Aorta (tissue), 5 donors: ENCODE results near the gene NARS2. TPM values are rescaled to one million over a fixed set of nuclear protein-coding genes. Genes with fewer than 3 reads are reported as not detected.
"Not testable (repeated sequence)": the region's sequence is repeated elsewhere in the genome, so short reads cannot be mapped to it uniquely, and the experiment has no call there.

Source experiments
- ATAC-seq: fragments of 200-7000 bp; cut with Tn5 transposase; one replicate; pipeline ENCODE4 v1.9.1; 2022; ENCODE audit warnings: moderate library complexity; ENCODE audit not compliant: low FRiP score
- DNase-seq, 2 donors: peaks; one replicate each; pipeline ENCODE4 v3.0.0-alpha.2; 2020
- H3K27ac ChIP-seq, 2 donors: one replicate each; pipeline ENCODE4 v1.5.1; 2013; ENCODE audit warnings: low read length in 2 of 2, mild to moderate bottlenecking in 2 of 2, moderate library complexity in 2 of 2, control low read depth in 1 of 2, inconsistent platforms in 1 of 2, low read depth in 1 of 2
- H3K27me3 ChIP-seq, 2 donors: one replicate each; pipeline ENCODE4 v1.6.1; 2013; ENCODE audit warnings: control low read depth in 1 of 2, low read length in 1 of 2, mild to moderate bottlenecking in 1 of 2, moderate library complexity in 1 of 2; ENCODE audit not compliant: insufficient read depth in 2 of 2, control insufficient read depth in 1 of 2
- H3K36me3 ChIP-seq, 2 donors: one replicate each; pipeline ENCODE4 v1.6.1; 2013; ENCODE audit warnings: control low read depth in 1 of 2, low read length in 1 of 2, mild to moderate bottlenecking in 1 of 2; ENCODE audit not compliant: insufficient read depth in 2 of 2, control insufficient read depth in 1 of 2
- H3K4me1 ChIP-seq, 2 donors: one replicate each; pipeline ENCODE4 v1.6.1; 2013; ENCODE audit warnings: low read length in 2 of 2, control low read depth in 1 of 2, mild to moderate bottlenecking in 1 of 2, moderate library complexity in 1 of 2; ENCODE audit not compliant: insufficient read depth in 2 of 2, control insufficient read depth in 1 of 2
- H3K4me3 ChIP-seq, 2 donors: one replicate each; pipeline ENCODE4 v1.5.1; 2013; ENCODE audit warnings: low read length in 2 of 2, control low read depth in 1 of 2, mild to moderate bottlenecking in 1 of 2
- H3K9me3 ChIP-seq: one replicate; pipeline ENCODE4 v1.6.1; 2013; ENCODE audit warnings: mild to moderate bottlenecking, low read length; ENCODE audit not compliant: control insufficient read depth
- WGBS, 2 donors: extraction: QIAGEN DNeasy Blood & Tissue Kit; methylation state at CpG; one replicate each; pipeline ENCODE4 v1.1.7; 2013; 5-methylcytosine and 5-hydroxymethylcytosine counted together
- intact Hi-C, 2 donors: fragments of 100-400 bp; cut with DNase I; formaldehyde crosslinking; loops; one replicate each; pipeline versions ENCODE4 v1.14.2 to v1.15.0; 2022
- polyA plus RNA-seq, 2 donors: library from polyadenylated mRNA; stranded (reverse); fragments of 200-250 nt; gene quantifications; one replicate each; pipeline ENCODE4 v1.2.3, GENCODE V29; 2013
- total RNA-seq, 2 donors: library from RNA; stranded (reverse); fragmentation: NEBNext Ultra II Directional; extraction: Animal tissue kit (Norgen Biotek cat#: 25700); gene quantifications; one replicate each; pipeline ENCODE4 v1.2.1, GENCODE V29; 2021
- donor health status: healthy with polysubstance abuse.
- donor health status: Bipolar disorder and iron deficiency.
- donor health status: DM: no; HTN: no; CAD: no.
- donor health status: DM: no; HTN: no; CAD: no.
- donor health status: DM: yes; HTN: yes; CAD: no.

NARS2 gene
- total and polyA plus RNA-seq, 4 donors, result 4.8 to 11.2 (median 10.7) TPM

- Histone ChIP-seq H3K36me3 (no peaks in the 10 kb centered on the region), H3K9me3 (no peaks in the 10 kb centered on the region), H3K27me3 (no peaks in the 10 kb centered on the region), H3K4me3 (no peak overlapping the region), H3K27ac (no peak overlapping the region), H3K4me1 (no peaks in the 10 kb centered on the region)
- no peak for DNase-seq
- WGBS, 2 donors, result 77 to 81% methylated on average over 6 of the region's 6 CpGs
- no peak for ATAC-seq
- intact Hi-C loops, result no loop called here
These were observed 48.0 kb downstream of the NARS2 start for GRCh38 chr11:78526497-78527146.

GRCh38 chr11:78525720-78526119 lies 48.9 kb downstream of the NARS2 start:
- 88 to 94% methylated on average over 4 of the region's 4 CpGs for WGBS, 2 donors
- DNase-seq, result no peak
- intact Hi-C loops, result no loop called here
- Histone ChIP-seq H3K4me3 (no peak overlapping the region), H3K9me3 (no peaks in the 10 kb centered on the region), H3K27ac (no peak overlapping the region), H3K4me1 (no peaks in the 10 kb centered on the region), H3K27me3 (no peaks in the 10 kb centered on the region), H3K36me3 (no peaks in the 10 kb centered on the region)
- ATAC-seq, result no peak

- no peak overlapping the region for H3K27ac ChIP-seq
- H3K27me3 ChIP-seq, result no peaks in the 10 kb centered on the region
- H3K9me3 ChIP-seq, result no peaks in the 10 kb centered on the region
- 98 to 100% methylated on average over 1 of the region's 1 CpG for WGBS, 2 donors
- no peak for DNase-seq
- H3K4me3 ChIP-seq, result no peak overlapping the region
- intact Hi-C loops, result no loop called here
- ATAC-seq, result no peak
- H3K36me3 ChIP-seq, result no peaks in the 10 kb centered on the region
- no peaks in the 10 kb centered on the region for H3K4me1 ChIP-seq
These were observed 54.4 kb downstream of the NARS2 start for GRCh38 chr11:78520230-78520629.

GRCh38 chr11:78516281-78516680 lies 58.4 kb downstream of the NARS2 start:
- intact Hi-C loops, result no loop called here
- no peak for ATAC-seq
- Histone ChIP-seq H3K36me3 (no peaks in the 10 kb centered on the region), H3K27me3 (no peaks in the 10 kb centered on the region), H3K9me3 (no peaks in the 10 kb centered on the region), H3K4me3 (no peak overlapping the region), H3K27ac (no peak overlapping the region), H3K4me1 (no peaks in the 10 kb centered on the region)
- no peak for DNase-seq
- 89% methylated on average over 4 of the region's 4 CpGs for WGBS, 2 donors

GRCh38 chr11:78514922-78515502 lies 59.7 kb downstream of the NARS2 start:
- Histone ChIP-seq H3K4me3 (no peak overlapping the region), H3K27me3 (no peaks in the 10 kb centered on the region), H3K9me3 (no peaks in the 10 kb centered on the region), H3K4me1 (no peaks in the 10 kb centered on the region), H3K36me3 (no peaks in the 10 kb centered on the region), H3K27ac (no peak overlapping the region)
- 65 to 66% methylated on average over 4 of the region's 4 CpGs for WGBS, 2 donors
- ATAC-seq, result no peak
- intact Hi-C loops, result no loop called here
- DNase-seq, result no peak

- WGBS, 2 donors, result 98% methylated on average over 5 of the region's 5 CpGs
- H3K4me1 ChIP-seq, ATAC-seq, H3K27ac ChIP-seq, H3K9me3 ChIP-seq, H3K36me3 ChIP-seq, H3K4me3 ChIP-seq, H3K27me3 ChIP-seq, DNase-seq, intact Hi-C loops: not testable (repeated sequence)
These were observed 61.6 kb downstream of the NARS2 start for GRCh38 chr11:78513085-78513484.

- H3K4me3 ChIP-seq, result no peak overlapping the region
- no peaks in the 10 kb centered on the region for H3K9me3 ChIP-seq
- H3K27me3 ChIP-seq, result no peaks in the 10 kb centered on the region
- no peak for ATAC-seq
- 98% methylated on average over 4 of the region's 4 CpGs for WGBS, 2 donors
- intact Hi-C loops, result no loop called here
- DNase-seq, result no peak
- no peak overlapping the region for H3K27ac ChIP-seq
- H3K36me3 ChIP-seq, result no peaks in the 10 kb centered on the region
- no peaks in the 10 kb centered on the region for H3K4me1 ChIP-seq
These were observed 64.1 kb downstream of the NARS2 start for GRCh38 chr11:78510597-78510996.

GRCh38 chr11:78510025-78510596 lies 64.6 kb downstream of the NARS2 start:
- Histone ChIP-seq H3K27me3 (no peaks in the 10 kb centered on the region), H3K4me3 (no peak overlapping the region), H3K36me3 (no peaks in the 10 kb centered on the region), H3K4me1 (no peaks in the 10 kb centered on the region), H3K9me3 (no peaks in the 10 kb centered on the region), H3K27ac (no peak overlapping the region)
- intact Hi-C loops, result no loop called here
- 95 to 100% methylated on average over 1 of the region's 1 CpG for WGBS, 2 donors
- DNase-seq (no peak), ATAC-seq (no peak)

- no peaks in the 10 kb centered on the region for H3K27me3 ChIP-seq
- 91 to 93% methylated on average over 4 of the region's 4 CpGs for WGBS, 2 donors
- intact Hi-C loops, result no loop called here
These were observed 70.0 kb downstream of the NARS2 start for GRCh38 chr11:78504708-78505107.

More at GRCh38 chr11:78504708-78505107, 70.0 kb downstream of the NARS2 start:
- Histone ChIP-seq H3K27ac (no peak overlapping the region), H3K4me3 (no peak overlapping the region), H3K4me1 (no peaks in the 10 kb centered on the region), H3K9me3 (no peaks in the 10 kb centered on the region), H3K36me3 (no peaks in the 10 kb centered on the region)
- DNase-seq (no peak), ATAC-seq (no peak)
